Activated T-cell treated with anti-CD3 and anti-CD28 coated beads, Interleukin-2, amount 50 U/mL, for 1 hour (primary cell): ENCODE results near the gene NUP93.
"Not testable (repeated sequence)": the region's sequence is repeated elsewhere in the genome, so short reads cannot be mapped to it uniquely, and the experiment has no call there.

Experiments
- DNase-seq: peaks from one replicate; pipeline ENCODE4 v3.0.0-alpha.2; 2020

NUP93 gene

GRCh38 chr16:56709443-56710040, 20.4 kb upstream of the NUP93 start:
- DNase-seq = no peak

- no peak for DNase-seq
Measured at GRCh38 chr16:56710181-56710737, 19.7 kb upstream of the NUP93 start.

DNA sequence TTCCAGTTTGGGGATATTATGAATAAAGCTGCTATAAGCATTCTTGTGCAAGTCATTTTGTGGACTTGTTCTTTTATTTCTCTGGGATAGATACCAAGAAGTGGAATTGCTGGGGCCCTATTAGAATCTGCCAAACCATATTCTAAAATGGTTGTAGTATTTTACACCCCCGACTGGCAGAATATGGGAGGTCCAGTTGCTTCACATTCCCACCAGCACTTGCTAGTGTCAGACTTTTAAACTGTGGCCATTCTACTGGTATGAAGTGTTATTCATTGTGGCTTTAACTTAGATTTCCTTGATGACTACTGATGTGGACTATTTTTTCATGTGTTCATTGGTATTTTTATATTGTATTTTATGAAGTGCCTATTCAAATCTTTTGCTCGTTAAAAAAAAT, 18.1 kb upstream of the NUP93 start:
- DNase-seq = no peak

DNA sequence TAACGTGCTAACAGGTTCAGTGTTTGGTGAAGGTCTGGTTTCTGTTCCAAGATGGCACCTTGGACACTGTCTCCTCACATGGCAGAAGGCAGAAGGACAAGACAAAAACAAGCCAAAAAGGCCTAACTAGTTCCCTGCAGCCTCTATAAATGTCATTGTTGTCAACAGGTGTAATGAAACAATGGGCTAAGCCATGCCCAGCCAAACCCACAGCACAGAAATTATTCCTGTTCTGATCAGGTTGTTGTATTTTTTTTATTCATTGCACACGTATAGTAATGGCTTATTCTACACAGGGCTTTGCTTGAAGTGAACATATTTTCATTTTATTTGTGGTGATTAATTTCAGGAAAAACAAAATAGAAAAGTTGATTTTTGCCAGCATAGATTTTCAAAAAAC, 16.1 kb upstream of the NUP93 start:
- DNase-seq = no peak

DNA sequence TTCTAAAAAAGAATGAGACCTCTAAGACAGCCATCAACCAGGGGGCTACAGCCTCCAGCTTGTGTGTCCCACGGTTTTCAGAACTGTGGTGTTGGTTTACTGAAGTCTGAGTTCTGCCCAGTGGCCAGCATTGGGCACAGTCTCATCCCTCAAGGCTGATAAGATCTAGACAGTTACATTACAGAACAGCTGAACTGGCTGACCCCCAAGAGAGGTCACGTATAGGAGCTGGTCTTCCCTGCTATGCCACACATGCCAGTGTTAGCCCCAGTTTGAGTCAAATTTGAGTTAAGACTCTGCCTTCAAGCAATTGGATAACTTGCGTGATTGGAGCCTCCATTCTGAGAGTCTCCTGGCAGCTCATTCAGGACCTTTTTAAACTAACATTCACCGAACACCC, 14.8 kb upstream of the NUP93 start:
- DNase-seq = no peak

GRCh38 chr16:56716761-56717160, 13.2 kb upstream of the NUP93 start:
- no peak for DNase-seq

DNA sequence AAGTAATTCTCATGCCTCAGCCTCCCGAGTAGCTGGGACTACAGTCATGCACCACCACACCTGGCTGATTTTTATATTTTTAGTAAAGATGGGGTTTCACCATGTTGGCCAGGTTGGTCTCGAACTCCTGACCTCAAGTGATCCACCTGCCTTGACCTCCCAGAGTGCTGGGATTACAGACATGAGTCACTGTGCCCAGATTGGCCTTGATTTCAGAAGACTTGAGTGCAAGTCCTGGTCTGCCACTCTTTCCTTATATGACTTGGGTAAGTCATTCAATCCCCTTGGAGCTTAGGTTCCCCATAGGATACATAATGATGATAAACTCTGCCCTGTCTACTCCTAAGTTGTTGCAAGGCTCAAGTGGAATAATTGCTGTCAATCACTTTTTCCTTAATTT, 12.4 kb upstream of the NUP93 start:
- DNase-seq = not testable (repeated sequence)

DNA sequence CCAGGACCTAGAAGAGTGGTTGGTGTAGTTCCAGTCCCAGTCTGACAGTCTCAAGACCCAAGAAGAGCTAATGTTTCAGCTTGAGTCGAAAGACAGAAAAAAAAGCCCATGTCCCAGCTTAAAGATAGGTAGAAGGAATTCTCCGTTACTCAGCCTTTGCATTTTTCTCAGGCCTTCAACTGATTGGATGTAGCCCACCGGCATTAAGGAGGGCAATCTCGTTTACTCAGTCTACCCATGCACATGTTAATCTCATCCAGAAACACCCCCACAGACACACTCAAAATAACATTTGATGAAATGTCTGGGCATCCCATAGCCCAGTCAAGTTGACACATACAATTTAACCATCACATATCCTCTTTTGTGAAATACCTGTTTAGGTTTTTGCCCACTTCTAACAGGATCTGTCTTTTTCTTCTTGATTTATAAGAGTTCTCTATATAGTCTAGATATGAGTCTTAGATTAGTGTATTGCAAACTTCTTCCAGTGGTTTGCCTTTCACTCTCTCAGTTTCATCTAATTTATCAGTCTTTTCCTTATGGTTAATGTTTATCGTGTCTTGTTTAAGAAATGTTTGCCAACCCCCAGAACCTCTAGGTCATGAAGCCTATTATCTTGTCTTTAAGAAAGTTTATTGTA, 7.6 kb upstream of the NUP93 start:
- no peak for DNase-seq

DNA sequence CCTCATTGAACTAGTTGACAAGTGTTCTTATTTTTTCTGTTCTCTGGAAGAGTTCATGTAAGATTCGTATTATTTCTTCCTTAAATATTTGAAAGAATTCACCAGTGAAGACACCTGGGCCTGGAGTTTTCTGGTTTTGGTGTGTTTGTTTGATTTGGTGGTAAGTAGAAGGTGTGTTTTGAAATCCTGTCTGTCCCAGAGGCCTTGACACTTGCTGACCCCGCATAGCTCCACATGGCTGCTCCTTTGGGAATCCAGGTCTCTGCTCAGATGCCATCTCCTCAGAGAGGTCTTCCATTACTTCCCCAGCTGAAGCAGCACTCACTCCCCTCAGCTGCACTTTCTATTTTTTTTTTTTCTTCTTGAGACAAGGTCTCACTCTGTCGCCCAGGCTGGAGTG, 5.7 kb upstream of the NUP93 start:
- no peak for DNase-seq

- no peak for DNase-seq
Measured at GRCh38 chr16:56726283-56726682, 3.6 kb upstream of the NUP93 start.

GRCh38 chr16:56726926-56727325, 3.0 kb upstream of the NUP93 start:
- no peak for DNase-seq

DNA sequence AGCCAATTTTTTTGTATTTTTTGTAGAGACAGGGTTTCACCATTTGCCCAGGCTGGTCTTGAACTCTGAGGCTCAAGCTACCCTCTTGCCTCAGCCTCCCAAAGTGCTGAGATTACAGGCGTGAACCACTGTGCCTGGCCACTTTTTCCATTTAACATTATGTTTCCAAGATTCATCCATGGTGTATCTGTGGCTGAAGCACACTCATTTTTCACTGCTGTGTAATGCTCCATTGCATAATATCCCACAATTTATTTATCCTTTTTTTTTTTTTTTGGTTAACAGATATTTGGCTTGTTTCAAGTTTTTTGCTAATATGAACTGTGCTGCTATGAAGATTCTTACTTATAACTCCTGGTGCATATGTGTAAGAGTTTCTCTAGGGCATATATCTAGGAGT, 1.9 kb upstream of the NUP93 start:
- no peak for DNase-seq

GRCh38 chr16:56728980-56729734, 772 bp upstream of the NUP93 start:
- DNase-seq = no peak

GRCh38 chr16:56732366-56732765, 2.4 kb downstream of the NUP93 start:
- no peak for DNase-seq

DNA sequence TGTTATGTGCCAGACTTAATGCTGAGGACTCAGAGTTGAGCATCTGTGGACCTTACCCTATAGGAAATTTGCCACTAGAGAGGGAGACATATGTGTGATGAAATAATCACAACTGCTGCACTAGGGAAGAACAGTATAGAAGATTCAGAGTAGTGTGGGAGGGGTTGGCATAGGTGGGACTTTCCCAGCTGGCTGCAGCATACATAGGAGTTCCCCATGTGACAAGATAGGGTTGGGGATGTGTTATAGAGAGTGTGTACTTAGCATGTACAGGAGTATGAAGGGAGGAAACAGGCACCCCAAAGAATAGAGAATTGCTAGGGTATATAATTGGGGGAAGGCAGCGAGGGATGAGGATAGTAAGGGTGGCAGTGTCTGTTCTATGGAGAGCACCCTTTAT, 2.9 kb downstream of the NUP93 start:
- no peak for DNase-seq

- no peak for DNase-seq
Measured at GRCh38 chr16:56734429-56734828, 4.5 kb downstream of the NUP93 start.

DNA sequence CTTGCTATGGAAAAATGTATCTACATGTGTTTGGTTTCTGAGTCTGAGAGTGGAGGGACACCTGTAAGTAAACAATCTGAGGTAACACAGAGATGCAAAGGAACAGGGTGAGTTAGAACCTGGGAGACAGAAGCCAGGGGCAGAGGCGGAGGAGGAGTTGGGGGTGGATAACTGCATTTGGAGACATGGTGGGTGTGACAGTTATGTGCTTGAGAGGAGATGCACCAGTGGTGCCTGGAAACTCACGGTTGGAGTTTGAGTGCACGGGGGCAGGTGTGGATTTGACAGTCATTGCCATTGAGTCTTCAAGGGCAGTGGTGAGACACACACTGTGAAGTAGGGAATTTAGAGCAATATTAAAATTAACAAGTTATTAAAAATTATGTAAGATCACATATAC, 6.5 kb downstream of the NUP93 start:
- DNase-seq = no peak

DNA sequence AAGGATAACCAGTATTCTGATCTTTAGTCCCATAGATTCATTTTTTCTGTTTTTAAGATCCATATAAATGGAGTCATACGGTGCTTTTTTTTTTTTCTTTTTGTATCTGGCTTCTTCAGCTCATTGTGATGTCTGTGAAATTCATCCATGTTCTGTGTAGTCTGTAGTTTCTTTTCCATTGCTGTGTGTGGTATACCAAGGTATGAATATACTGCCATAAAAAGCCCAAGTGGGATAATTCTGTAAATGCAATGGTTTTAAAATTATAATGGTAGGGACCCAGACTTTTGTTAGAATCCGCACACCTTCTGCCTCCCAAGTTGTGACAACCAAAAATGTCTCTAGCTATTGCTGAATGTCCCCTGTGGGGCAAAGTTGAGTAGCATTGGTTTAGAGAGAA, 7.6 kb downstream of the NUP93 start:
- no peak for DNase-seq

- DNase-seq = no peak
Measured at GRCh38 chr16:56738221-56738620, 8.3 kb downstream of the NUP93 start.

DNA sequence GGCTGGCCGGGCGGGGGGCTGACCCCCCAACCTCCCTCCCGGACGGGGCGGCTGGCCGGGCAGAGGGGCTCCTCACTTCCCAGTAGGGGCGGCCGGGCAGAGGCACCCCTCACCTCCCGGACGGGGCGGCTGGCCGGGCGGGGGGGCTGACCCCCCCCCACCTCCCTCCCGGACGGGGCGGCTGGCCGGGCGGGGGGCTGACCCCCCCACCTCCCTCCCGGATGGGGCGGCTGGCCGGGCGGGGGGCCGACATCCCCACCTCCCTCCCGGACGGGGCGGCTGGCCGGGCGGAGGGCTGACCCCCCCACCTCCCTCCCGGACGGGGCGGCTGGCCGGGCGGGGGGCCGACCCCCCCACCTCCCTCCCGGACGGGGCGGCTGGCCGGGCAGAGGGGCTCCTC, 9.4 kb downstream of the NUP93 start:
- not testable (repeated sequence) for DNase-seq

GRCh38 chr16:56741399-56741798, 11.5 kb downstream of the NUP93 start:
- DNase-seq = no peak

DNA sequence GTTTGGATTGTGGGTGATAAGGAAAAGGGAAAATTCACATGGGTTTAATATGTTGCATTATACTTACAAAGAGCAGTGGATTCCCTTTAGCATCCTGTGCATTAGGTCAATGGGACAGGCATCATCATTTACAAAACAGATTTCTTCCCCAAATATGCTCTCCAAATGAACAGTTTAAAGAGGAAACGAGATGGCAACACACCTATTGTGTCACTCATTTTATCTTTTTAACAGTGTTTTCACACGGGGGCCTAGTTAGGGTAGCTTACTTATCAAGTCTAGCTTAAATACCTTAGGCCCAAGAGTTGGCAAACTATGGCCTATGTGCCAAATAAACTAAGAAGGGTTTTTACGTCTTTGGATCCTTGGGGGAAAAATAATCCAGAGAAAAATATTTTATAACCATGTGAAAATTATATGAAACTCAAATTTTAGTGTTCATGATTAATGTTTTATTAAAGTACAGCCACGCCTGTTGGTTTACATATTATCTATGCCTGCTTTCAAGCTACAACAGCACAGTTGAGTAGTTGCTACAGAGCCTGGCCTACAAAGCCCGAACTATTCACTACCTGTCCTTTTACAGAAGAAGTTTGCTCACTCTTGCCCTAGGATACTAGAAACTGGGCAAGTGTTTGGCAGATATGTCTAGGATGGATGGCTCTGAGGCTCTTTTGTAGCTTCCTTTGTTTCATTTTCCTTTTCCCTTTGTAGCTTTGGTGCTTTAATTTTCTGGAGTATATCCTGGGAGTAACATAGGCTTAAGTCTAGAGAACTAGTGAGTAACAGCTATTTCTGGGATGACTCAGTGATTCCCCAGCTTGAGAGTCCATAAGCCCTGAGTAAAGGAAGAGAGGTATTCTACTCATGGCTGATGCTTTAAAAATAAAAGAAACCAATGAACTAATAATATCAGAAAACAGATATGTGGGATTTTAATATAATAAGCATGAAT, 12.4 kb downstream of the NUP93 start:
- no peak for DNase-seq

DNA sequence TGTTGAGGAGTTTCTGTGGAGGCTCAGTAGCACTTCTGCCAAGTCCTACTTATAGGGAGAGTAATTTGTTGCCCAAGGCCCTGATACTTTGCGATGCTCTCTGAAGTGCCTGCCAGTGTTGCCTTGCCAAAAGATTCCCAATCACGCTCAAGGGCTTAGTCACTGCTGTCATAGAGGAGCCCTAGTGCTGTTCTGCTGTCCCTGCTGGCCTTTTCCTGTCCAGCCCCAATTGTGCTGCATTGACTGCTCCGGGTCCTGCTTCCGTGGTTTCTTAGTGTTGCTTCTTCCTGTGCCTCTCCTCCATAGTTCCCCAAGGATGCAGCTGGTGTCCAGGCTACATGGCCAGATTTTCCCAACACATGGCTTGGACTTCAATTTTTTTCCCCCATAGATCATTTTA, 13.9 kb downstream of the NUP93 start:
- DNase-seq = no peak
